ENCODE measurements around the gene KIF6.

The KIF6 gene

GRCh38 chr6:39593646-39594045, 131.6 kb downstream of the KIF6 start:
- no peak for DNase-seq (ENCODE audit: low read depth)

GRCh38 chr6:39590871-39591393, 134.3 kb downstream of the KIF6 start:
- no peak for DNase-seq (ENCODE audit: low read depth)

GRCh38 chr6:39587080-39587479, 138.1 kb downstream of the KIF6 start:
- DNase-seq (ENCODE audit: low read depth) = no peak

- no peak for DNase-seq (ENCODE audit: low read depth)
These were observed 139.6 kb downstream of the KIF6 start for GRCh38 chr6:39585641-39586040.

- DNase-seq (ENCODE audit: low read depth) = peak; percentile 13
These were observed 147.6 kb downstream of the KIF6 start for GRCh38 chr6:39577446-39578165.

GRCh38 chr6:39576556-39577303, 148.5 kb downstream of the KIF6 start:
- no peak for DNase-seq (ENCODE audit: low read depth)

- no peak for DNase-seq (ENCODE audit: low read depth)
These were observed 150.2 kb downstream of the KIF6 start for GRCh38 chr6:39574991-39575390.

GRCh38 chr6:39573541-39573940, 151.7 kb downstream of the KIF6 start:
- no peak for DNase-seq (ENCODE audit: low read depth)

GRCh38 chr6:39572661-39573340, 152.4 kb downstream of the KIF6 start:
- no peak for DNase-seq (ENCODE audit: low read depth)

GRCh38 chr6:39568896-39569295, 156.3 kb downstream of the KIF6 start:
- DNase-seq (ENCODE audit: low read depth) = peak; percentile 51

GRCh38 chr6:39567091-39567490, 158.1 kb downstream of the KIF6 start:
- DNase-seq (ENCODE audit: low read depth) = no peak

- DNase-seq (ENCODE audit: low read depth) = no peak
These were observed 158.8 kb downstream of the KIF6 start for GRCh38 chr6:39566456-39566855.

- DNase-seq (ENCODE audit: low read depth) = no peak
These were observed 159.3 kb downstream of the KIF6 start for GRCh38 chr6:39565956-39566355.

- DNase-seq (ENCODE audit: low read depth) = no peak
These were observed 161.5 kb downstream of the KIF6 start for GRCh38 chr6:39563566-39564311.

GRCh38 chr6:39561536-39562266, 163.5 kb downstream of the KIF6 start:
- no peak for DNase-seq (ENCODE audit: low read depth)

GRCh38 chr6:39560915-39561314, 164.3 kb downstream of the KIF6 start:
- DNase-seq (ENCODE audit: low read depth) = no peak

GRCh38 chr6:39558591-39559190, 166.5 kb downstream of the KIF6 start:
- DNase-seq (ENCODE audit: low read depth) = no peak

GRCh38 chr6:39558079-39558478, 167.1 kb downstream of the KIF6 start:
- no peak for DNase-seq (ENCODE audit: low read depth)

GRCh38 chr6:39555136-39555535, 170.1 kb downstream of the KIF6 start:
- no peak for DNase-seq (ENCODE audit: low read depth)

- DNase-seq (ENCODE audit: low read depth) = peak; percentile 53
These were observed 171.1 kb downstream of the KIF6 start for GRCh38 chr6:39553860-39554802.
